SK-N-SH treated with all-trans-retinoic acid at 6 μM for 48 hours (cell line): ENCODE measurements around the gene RTN4IP1.

Experiments used
- ATAC-seq: fragments of 200-7000 bp; cut with Tn5 transposase; 3 replicates; pipeline ENCODE4 v1.9.1; 2020; ENCODE audit warnings: mild to moderate bottlenecking, moderate library complexity
- BACH2 ChIP-seq: fragments of 250-450 bp; sonication (Bioruptor Pico); IDR thresholded peaks from 2 replicates; pipeline ENCODE4 v1.9.0; 2021; ENCODE audit warnings: mild to moderate bottlenecking, borderline replicate concordance
- CSDC2 ChIP-seq: fragments of 250-450 bp; sonication (Bioruptor Pico); IDR thresholded peaks from 2 replicates; pipeline ENCODE4 v1.5.0; 2020; ENCODE audit warnings: mild to moderate bottlenecking, moderate library complexity
- CSRNP3 ChIP-seq: fragments of 250-450 bp; sonication (Bioruptor Pico); IDR thresholded peaks from 2 replicates; pipeline ENCODE4 v1.5.1; 2021; ENCODE audit warnings: mild to moderate bottlenecking, moderate library complexity
- ESRRG ChIP-seq: fragments of 250-450 bp; sonication (Bioruptor Pico); IDR thresholded peaks from 2 replicates; pipeline ENCODE4 v1.6.1; 2021; ENCODE audit warnings: mild to moderate bottlenecking
- GLIS3 ChIP-seq: fragments of 250-450 bp; sonication (Bioruptor Pico); IDR thresholded peaks from 2 replicates; pipeline ENCODE4 v1.5.0; 2020; ENCODE audit warnings: mild to moderate bottlenecking, moderate library complexity
- ISL1 ChIP-seq: fragments of 250-450 bp; sonication (Bioruptor Pico); IDR thresholded peaks from 2 replicates; pipeline ENCODE4 v2.1.2; 2022; ENCODE audit warnings: mild to moderate bottlenecking, moderate library complexity
- PPARA ChIP-seq: fragments of 250-450 bp; sonication (Bioruptor Pico); IDR thresholded peaks from 2 replicates; pipeline ENCODE4 v1.5.0; 2020; ENCODE audit warnings: mild to moderate bottlenecking, borderline replicate concordance
- SNAI2 ChIP-seq: fragments of 250-450 bp; sonication (Bioruptor Pico); IDR thresholded peaks from 2 replicates; pipeline ENCODE4 v1.5.0; 2020; ENCODE audit warnings: mild to moderate bottlenecking, moderate library complexity
- TCF4 ChIP-seq: fragments of 250-450 bp; sonication (Bioruptor Pico); IDR thresholded peaks from 2 replicates; pipeline ENCODE4 v1.8.0; 2021; ENCODE audit warnings: mild to moderate bottlenecking, moderate library complexity, borderline replicate concordance
- TOX ChIP-seq: fragments of 250-450 bp; sonication (Bioruptor Pico); IDR thresholded peaks from 2 replicates; pipeline ENCODE4 v1.8.0; 2021; ENCODE audit warnings: mild to moderate bottlenecking, moderate library complexity, borderline replicate concordance
- ZFP3 ChIP-seq: fragments of 250-450 bp; sonication (Bioruptor Pico); IDR thresholded peaks from 2 replicates; pipeline ENCODE4 v1.5.0; 2020; ENCODE audit warnings: mild to moderate bottlenecking, moderate library complexity
- ZFP30 ChIP-seq: fragments of 450-650 bp; formaldehyde crosslinking; IDR thresholded peaks from 2 replicates; pipeline ENCODE4 v1.5.0; 2022; ENCODE audit warnings: mild to moderate bottlenecking, moderate library complexity
- ZNF565 ChIP-seq: fragments of 450-650 bp; formaldehyde crosslinking; conservative IDR thresholded peaks from 2 replicates; pipeline ENCODE4 v1.5.0; 2020; ENCODE audit warnings: low read depth, mild to moderate bottlenecking, moderate library complexity
- ZNF70 ChIP-seq: fragments of 450-650 bp; formaldehyde crosslinking; IDR thresholded peaks from 2 replicates; pipeline ENCODE4 v1.5.0; 2020; ENCODE audit warnings: mild to moderate bottlenecking, moderate library complexity
- ZNF8 ChIP-seq: fragments of 450-650 bp; formaldehyde crosslinking; IDR thresholded peaks from 2 replicates; pipeline ENCODE4 v1.5.0; 2020; ENCODE audit warnings: mild to moderate bottlenecking, moderate library complexity
- TF ChIP-seq, protein P1 (sequence below): fragments of 250-450 bp; sonication (Bioruptor Pico); IDR thresholded peaks from 2 replicates; pipeline ENCODE4 v1.8.0; 2021; ENCODE audit warnings: low read depth, mild to moderate bottlenecking, moderate library complexity, borderline replicate concordance
- TF ChIP-seq, protein P2 (sequence below): fragments of 250-450 bp; sonication (Bioruptor Pico); IDR thresholded peaks from 2 replicates; pipeline ENCODE4 v1.5.0; 2020; ENCODE audit warnings: mild to moderate bottlenecking, moderate library complexity
- TF ChIP-seq, protein P3 (sequence below): fragments of 250-450 bp; sonication (Bioruptor Pico); IDR thresholded peaks from 2 replicates; pipeline ENCODE4 v1.8.0; 2020; ENCODE audit warnings: mild to moderate bottlenecking, moderate library complexity, borderline replicate concordance
- TF ChIP-seq, protein P4 (sequence below): fragments of 250-450 bp; sonication (Bioruptor Pico); IDR thresholded peaks from 2 replicates; pipeline ENCODE4 v1.5.1; 2020; ENCODE audit warnings: low read depth, mild to moderate bottlenecking, moderate library complexity

The RTN4IP1 gene

GRCh38 chr6:106623039-106623438 is 6.3 kb downstream of the RTN4IP1 start:
- no peak for ATAC-seq
- no peak for TF ChIP-seq GLIS3
- TF ChIP-seq CSDC2 (CRISPR knock-in tag): no peak
- TF ChIP-seq ESRRG: no peak
- TF ChIP-seq ZFP30: no peak
- no peak for TF ChIP-seq ZFP3 (CRISPR knock-in tag)
- TF ChIP-seq TCF4: no peak
- TF ChIP-seq, protein P1, sequence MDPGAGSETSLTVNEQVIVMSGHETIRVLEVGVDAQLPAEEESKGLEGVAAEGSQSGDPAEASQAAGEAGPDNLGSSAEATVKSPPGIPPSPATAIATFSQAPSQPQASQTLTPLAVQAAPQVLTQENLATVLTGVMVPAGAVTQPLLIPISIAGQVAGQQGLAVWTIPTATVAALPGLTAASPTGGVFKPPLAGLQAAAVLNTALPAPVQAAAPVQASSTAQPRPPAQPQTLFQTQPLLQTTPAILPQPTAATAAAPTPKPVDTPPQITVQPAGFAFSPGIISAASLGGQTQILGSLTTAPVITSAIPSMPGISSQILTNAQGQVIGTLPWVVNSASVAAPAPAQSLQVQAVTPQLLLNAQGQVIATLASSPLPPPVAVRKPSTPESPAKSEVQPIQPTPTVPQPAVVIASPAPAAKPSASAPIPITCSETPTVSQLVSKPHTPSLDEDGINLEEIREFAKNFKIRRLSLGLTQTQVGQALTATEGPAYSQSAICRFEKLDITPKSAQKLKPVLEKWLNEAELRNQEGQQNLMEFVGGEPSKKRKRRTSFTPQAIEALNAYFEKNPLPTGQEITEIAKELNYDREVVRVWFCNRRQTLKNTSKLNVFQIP (CRISPR knock-in tag): no peak
- no peak for TF ChIP-seq ISL1 (CRISPR knock-in tag)
- TF ChIP-seq, protein P2, sequence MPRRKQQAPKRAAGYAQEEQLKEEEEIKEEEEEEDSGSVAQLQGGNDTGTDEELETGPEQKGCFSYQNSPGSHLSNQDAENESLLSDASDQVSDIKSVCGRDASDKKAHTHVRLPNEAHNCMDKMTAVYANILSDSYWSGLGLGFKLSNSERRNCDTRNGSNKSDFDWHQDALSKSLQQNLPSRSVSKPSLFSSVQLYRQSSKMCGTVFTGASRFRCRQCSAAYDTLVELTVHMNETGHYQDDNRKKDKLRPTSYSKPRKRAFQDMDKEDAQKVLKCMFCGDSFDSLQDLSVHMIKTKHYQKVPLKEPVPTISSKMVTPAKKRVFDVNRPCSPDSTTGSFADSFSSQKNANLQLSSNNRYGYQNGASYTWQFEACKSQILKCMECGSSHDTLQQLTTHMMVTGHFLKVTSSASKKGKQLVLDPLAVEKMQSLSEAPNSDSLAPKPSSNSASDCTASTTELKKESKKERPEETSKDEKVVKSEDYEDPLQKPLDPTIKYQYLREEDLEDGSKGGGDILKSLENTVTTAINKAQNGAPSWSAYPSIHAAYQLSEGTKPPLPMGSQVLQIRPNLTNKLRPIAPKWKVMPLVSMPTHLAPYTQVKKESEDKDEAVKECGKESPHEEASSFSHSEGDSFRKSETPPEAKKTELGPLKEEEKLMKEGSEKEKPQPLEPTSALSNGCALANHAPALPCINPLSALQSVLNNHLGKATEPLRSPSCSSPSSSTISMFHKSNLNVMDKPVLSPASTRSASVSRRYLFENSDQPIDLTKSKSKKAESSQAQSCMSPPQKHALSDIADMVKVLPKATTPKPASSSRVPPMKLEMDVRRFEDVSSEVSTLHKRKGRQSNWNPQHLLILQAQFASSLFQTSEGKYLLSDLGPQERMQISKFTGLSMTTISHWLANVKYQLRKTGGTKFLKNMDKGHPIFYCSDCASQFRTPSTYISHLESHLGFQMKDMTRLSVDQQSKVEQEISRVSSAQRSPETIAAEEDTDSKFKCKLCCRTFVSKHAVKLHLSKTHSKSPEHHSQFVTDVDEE (CRISPR knock-in tag): no peak
- TF ChIP-seq, protein P3, sequence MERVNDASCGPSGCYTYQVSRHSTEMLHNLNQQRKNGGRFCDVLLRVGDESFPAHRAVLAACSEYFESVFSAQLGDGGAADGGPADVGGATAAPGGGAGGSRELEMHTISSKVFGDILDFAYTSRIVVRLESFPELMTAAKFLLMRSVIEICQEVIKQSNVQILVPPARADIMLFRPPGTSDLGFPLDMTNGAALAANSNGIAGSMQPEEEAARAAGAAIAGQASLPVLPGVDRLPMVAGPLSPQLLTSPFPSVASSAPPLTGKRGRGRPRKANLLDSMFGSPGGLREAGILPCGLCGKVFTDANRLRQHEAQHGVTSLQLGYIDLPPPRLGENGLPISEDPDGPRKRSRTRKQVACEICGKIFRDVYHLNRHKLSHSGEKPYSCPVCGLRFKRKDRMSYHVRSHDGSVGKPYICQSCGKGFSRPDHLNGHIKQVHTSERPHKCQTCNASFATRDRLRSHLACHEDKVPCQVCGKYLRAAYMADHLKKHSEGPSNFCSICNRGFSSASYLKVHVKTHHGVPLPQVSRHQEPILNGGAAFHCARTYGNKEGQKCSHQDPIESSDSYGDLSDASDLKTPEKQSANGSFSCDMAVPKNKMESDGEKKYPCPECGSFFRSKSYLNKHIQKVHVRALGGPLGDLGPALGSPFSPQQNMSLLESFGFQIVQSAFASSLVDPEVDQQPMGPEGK (CRISPR knock-in tag): no peak
- TF ChIP-seq CSRNP3 (CRISPR knock-in tag): no peak
- no peak for TF ChIP-seq SNAI2 (CRISPR knock-in tag)
- TF ChIP-seq BACH2: no peak
- no peak for TF ChIP-seq ZNF8 (CRISPR knock-in tag)
- no peak for TF ChIP-seq ZNF565 (CRISPR knock-in tag)
- TF ChIP-seq TOX: no peak
- no peak for TF ChIP-seq PPARA (CRISPR knock-in tag)
- TF ChIP-seq ZNF70: no peak
- TF ChIP-seq, protein P4, sequence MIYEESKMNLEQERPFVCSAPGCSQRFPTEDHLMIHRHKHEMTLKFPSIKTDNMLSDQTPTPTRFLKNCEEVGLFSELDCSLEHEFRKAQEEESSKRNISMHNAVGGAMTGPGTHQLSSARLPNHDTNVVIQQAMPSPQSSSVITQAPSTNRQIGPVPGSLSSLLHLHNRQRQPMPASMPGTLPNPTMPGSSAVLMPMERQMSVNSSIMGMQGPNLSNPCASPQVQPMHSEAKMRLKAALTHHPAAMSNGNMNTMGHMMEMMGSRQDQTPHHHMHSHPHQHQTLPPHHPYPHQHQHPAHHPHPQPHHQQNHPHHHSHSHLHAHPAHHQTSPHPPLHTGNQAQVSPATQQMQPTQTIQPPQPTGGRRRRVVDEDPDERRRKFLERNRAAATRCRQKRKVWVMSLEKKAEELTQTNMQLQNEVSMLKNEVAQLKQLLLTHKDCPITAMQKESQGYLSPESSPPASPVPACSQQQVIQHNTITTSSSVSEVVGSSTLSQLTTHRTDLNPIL (CRISPR knock-in tag): no peak

- TF ChIP-seq TCF4: no peak
- ATAC-seq: no peak
These were observed 6.9 kb downstream of the RTN4IP1 start for GRCh38 chr6:106622412-106622811.

GRCh38 chr6:106620931-106621672 is 8.2 kb downstream of the RTN4IP1 start:
- peak; percentile 51; the same call in 2 of the 3 replicates for ATAC-seq
- TF ChIP-seq, protein P3 (CRISPR knock-in tag): no peak
- TF ChIP-seq PPARA (CRISPR knock-in tag): no peak
- no peak for TF ChIP-seq GLIS3
- no peak for TF ChIP-seq BACH2
- TF ChIP-seq ZNF565 (CRISPR knock-in tag): no peak
- TF ChIP-seq ZFP3 (CRISPR knock-in tag): no peak
- TF ChIP-seq ESRRG: no peak
